Lower leg skin (tissue), 4 donors: ENCODE measurements around the gene TEX9. TPM values are rescaled to one million over a fixed set of nuclear protein-coding genes. Genes with fewer than 3 reads are reported as not detected.
"Not testable (repeated sequence)": the region's sequence is repeated elsewhere in the genome, so short reads cannot be mapped to it uniquely, and the experiment has no call there.

Experiments
- DNase-seq, 2 donors: peaks; one replicate each; pipeline ENCODE4 v3.0.0-alpha.2; 2019; ENCODE audit warnings: low spot score in 2 of 2
- H3K4me3 ChIP-seq: fragments of 200-600 bp; sonication (generic); 2 replicates; pipeline ENCODE4 v1.5.1; 2017; ENCODE audit warnings: mild to moderate bottlenecking, low read depth; ENCODE audit not compliant: poor library complexity, severe bottlenecking
- CTCF ChIP-seq, 3 donors: fragments of 450-650 bp; IDR thresholded peaks; one replicate each; pipeline ENCODE4 v1.5.1; 2016; ENCODE audit warnings: antibody characterized with exemption in 3 of 3, mild to moderate bottlenecking in 3 of 3, moderate library complexity in 2 of 3
- POLR2A ChIP-seq, 2 donors: fragments of 450-650 bp; IDR thresholded peaks; one replicate each; pipeline ENCODE4 v1.6.1; 2016 to 2017; ENCODE audit warnings: antibody characterized with exemption in 2 of 2, mild to moderate bottlenecking in 1 of 2, moderate library complexity in 1 of 2
- WGBS, 2 donors: methylation state at CpG; one replicate each; pipeline ENCODE4 v1.1.5; 2018; 5-methylcytosine and 5-hydroxymethylcytosine counted together
- intact Hi-C: fragments of 100-400 bp; cut with DNase I; formaldehyde crosslinking; loops from one replicate; pipeline ENCODE4 v1.15.0; 2023; ENCODE audit warnings: low total_unique reads
- total RNA-seq, 4 donors: library from RNA; depleted of rRNA; stranded (reverse); fragments of >200 nt; gene quantifications; one replicate each; pipeline ENCODE4 v1.1.0, GENCODE V29; 2016

TEX9 gene
- total RNA-seq, 4 donors from 2014 or later = 4.9 to 16.8 (median 6.0) TPM

DNA sequence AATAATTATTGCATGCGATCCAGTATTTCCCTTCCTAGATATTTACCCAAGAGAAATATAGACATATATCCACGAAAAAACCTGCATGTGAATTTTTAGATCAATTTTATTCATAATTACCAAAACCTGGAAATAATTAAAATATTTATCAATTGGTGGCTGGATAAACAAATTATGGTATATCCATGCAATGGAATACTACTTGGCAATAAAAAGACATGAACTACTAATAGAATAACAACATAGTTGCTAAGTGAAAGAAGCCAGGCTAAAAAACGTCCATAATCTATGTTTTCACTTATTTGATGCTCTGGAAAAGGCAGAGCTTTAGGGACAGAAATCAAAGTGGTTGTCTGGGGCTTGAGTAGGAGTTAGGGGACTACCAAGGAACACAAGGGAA is 20.7 kb downstream of the TEX9 start:
- no peak overlapping the region for H3K4me3 ChIP-seq
- TF ChIP-seq CTCF (IDR thresholded peaks at IDR 0.05) (no peak), POLR2A (IDR thresholded peaks at IDR 0.05) (no peak)
- intact Hi-C loops = no loop called here
- WGBS, 2 donors = 92 to 94% methylated on average over 3 of the region's 3 CpGs
- DNase-seq = no peak

GRCh38 chr15:56390739-56391267 is 25.6 kb downstream of the TEX9 start:
- no peak for DNase-seq
- H3K4me3 ChIP-seq = no peak overlapping the region
- WGBS, 2 donors = 90 to 98% methylated on average over 2 of the region's 2 CpGs
- TF ChIP-seq CTCF (IDR thresholded peaks at IDR 0.05) (no peak), POLR2A (IDR thresholded peaks at IDR 0.05) (no peak)
- intact Hi-C loops = no loop called here

- intact Hi-C loops = no loop called here
Observed at GRCh38 chr15:56393277-56393676, 28.1 kb downstream of the TEX9 start.

DNA sequence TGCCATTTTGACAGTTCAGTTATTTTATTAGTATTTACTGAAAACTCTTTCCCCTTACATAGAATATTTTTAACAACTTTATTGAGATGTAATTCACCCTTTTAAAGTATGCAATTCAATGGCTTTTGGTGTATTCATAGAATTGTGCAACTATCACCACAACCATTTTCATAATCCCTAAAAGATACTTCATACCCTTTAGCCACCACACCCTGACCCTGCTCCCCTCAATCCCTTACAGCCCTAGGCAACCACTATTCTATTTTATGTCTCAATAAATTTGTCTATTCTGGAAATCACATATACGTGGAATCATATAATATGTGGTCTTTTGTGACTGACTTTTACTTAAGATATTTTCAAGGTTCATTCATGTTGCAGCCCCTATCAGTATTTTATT is 29.7 kb downstream of the TEX9 start:
- no peak for DNase-seq
- TF ChIP-seq POLR2A (IDR thresholded peaks at IDR 0.05) = no peak
- TF ChIP-seq CTCF (IDR thresholded peaks at IDR 0.05) = no peak
- intact Hi-C loops = no loop called here
- H3K4me3 ChIP-seq = no peak overlapping the region
- 79 to 84% methylated on average over 1 of the region's 1 CpG for WGBS, 2 donors

More at GRCh38 chr15:56393277-56393676, 28.1 kb downstream of the TEX9 start:
- no peak for DNase-seq
- WGBS, 2 donors = 96 to 97% methylated on average over 1 of the region's 1 CpG
- TF ChIP-seq CTCF (IDR thresholded peaks at IDR 0.05) = no peak
- TF ChIP-seq POLR2A (IDR thresholded peaks at IDR 0.05) = no peak
- H3K4me3 ChIP-seq = no peak overlapping the region

GRCh38 chr15:56397325-56397724 is 32.1 kb downstream of the TEX9 start:
- DNase-seq, intact Hi-C loops, H3K4me3 ChIP-seq: not testable (repeated sequence)
- 94 to 95% methylated on average over 3 of the region's 3 CpGs for WGBS, 2 donors

DNA sequence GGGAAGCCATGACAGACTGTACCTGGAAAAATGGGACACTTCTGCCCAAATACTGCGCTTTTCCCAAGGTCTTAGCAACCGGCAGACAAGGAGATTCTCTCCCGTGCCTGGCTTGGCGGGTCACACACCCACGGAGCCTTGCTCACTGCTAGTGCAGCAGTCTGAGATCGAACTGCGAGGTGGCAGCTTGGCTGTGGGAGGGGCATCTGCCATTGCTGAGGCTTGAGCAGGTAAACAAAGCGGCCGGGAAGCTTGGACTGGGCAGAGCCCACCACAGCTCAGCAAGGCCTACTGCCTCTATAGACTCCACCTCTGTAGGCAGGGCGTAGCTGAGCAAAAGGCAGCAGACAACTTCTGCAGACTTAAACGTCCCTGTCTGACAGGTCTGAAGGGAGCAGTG is 34.0 kb downstream of the TEX9 start:
- intact Hi-C loops, H3K4me3 ChIP-seq, DNase-seq: not testable (repeated sequence)
- WGBS, 2 donors = 92 to 96% methylated on average over 10 to 11 of the region's 11 CpGs

DNA sequence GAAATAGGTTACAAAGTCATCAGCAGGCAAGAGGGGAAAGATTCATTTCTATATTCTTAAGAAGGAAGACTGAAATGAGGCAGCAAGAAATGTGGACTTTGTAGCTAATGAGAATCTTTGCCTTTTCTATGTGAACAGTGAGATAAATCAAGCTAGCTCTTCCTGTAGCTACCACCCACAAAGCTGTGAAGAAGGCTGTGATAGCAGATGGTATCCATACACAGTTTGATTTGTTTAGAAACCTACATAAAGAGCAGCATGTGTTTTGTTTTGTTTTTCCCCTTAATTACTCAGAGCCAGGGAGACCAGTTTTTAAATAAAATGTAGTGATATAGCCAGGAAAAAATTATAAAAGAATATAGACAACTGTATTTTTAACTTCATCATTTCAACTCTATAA is 45.5 kb downstream of the TEX9 start:
- intact Hi-C loops = no loop called here
- TF ChIP-seq POLR2A (IDR thresholded peaks at IDR 0.05) (no peak), CTCF (IDR thresholded peaks at IDR 0.05) (no peak)
- no peak for DNase-seq

More for the DNA sequence above, 45.5 kb downstream of the TEX9 start:
- no peak overlapping the region for H3K4me3 ChIP-seq
